HG03442 (cell line): Measurements from ENCODE around the gene IRF2BPL.

ENCODE experiments used
- ATAC-seq: cut with Tn5 transposase; IDR thresholded peaks from one replicate; pipeline ENCODE4 v1.9.1; 2021; ENCODE audit warnings: mild to moderate bottlenecking, moderate library complexity; ENCODE audit not compliant: unreplicated experiment

Gene IRF2BPL

DNA sequence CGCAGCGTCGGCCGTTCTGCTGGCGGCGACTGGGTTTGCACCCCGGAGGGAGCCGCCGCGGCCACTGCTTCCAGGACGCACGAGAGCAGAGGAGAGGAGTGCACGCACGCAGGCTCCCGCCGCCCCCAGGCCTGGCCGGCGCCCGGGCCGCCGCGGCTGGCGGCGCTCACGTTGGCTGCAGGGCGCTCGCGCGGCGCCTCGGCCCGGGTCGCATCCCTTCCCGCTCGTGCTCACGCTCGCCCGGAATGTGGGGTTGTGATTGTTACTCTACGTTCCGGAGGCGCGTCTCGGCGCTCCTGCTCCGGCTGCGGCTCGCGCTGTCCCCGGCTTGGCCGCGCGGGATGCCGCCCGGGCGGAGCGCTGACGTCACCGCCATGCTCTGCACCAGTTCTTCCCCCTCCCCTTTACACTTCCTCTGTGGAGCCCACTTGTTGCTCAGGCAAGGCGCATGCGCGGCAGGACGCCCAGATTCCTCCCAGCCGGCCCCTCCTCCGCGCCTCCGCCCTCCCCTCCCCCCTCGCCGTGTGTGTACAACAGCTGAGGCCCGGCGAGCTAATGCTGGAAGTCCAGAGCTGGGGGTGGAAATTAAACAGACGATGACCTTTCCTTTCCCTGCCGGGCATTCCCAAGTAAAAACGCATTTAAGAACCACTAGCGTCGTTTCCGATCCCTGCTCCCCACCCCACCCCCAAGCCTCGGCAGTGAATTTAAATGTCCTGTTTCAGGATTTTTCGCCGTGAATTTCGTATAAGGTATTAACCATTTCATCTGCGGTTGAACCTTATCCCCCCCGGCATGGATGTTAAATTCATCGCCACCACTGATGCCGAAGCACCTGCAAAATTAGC is at the start of gene IRF2BPL:
TSS of gene IRF2BPL (minus strand) at position 325 of the 848 bp plus-strand sequence. CDS start 916 bp downstream, outside the sequence.
- peak; percentile 74 for ATAC-seq

DNA sequence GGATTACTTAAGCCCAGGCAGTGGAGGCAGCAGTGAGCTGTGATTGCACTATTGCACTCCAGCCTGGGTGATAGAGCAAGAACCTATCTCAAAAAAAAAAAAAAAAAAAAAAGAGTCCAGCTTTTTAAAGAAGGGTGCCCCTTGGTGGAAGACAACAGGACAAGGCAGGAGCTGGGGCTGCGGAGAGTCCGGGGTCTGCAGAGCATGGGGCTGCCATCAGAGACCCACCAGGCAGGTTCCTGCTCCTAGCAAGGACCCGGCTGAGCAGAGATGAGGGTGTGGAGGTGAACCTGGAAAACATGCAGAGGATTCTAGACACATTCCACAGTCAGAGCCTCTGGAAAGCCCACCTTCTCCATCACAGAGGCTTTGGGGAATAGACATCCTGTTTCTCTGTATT is 48.5 kb upstream of the IRF2BPL start:
- ATAC-seq, result no peak

DNA sequence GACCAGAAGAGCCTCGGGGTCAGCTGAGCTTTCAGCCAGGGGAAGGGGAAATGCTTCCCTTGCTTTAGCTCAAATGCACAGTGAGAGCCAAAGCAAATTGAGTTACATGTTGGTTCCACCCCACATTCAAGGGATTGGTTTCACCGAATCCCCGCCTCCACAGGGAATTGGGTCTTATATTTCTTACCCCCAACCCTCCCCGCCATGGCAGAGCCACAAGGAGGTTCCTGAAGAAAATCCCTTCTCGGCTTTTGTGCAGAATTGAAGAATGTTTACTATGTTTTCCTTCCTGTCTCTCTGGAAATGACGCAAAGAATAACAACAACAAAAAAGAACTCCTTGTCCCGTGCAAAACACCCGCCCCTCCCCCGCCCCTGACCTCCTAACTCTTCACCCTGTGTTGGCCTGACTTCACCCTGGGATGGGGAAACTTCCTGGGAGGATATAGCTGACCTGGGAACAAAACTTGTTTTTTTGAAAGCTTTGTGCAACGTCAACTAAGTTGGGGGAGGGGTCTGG is 47.7 kb upstream of the IRF2BPL start:
- ATAC-seq, result no peak

DNA sequence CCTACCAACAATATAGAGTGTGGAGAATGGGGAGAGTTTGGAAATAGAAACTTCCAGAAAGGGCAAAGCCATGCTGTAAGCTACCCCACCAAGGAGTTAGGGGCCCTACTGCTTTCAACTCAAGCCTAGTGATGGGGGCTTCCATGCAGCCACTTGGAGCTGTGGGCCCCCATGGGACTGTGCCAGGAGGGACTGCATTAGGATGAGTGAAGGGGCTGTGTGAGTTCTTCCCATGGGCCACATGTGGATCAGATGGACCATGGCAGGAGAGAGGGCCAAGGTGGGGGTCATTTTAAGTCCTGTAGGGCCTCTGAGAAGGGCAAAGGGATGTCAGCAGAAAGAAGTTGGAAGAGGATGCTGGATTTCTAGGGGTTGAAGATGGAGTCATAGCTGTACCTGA is 46.5 kb upstream of the IRF2BPL start:
- no peak for ATAC-seq

- no peak for ATAC-seq
These were observed 43.5 kb upstream of the IRF2BPL start for GRCh38 chr14:77071938-77072388.

DNA sequence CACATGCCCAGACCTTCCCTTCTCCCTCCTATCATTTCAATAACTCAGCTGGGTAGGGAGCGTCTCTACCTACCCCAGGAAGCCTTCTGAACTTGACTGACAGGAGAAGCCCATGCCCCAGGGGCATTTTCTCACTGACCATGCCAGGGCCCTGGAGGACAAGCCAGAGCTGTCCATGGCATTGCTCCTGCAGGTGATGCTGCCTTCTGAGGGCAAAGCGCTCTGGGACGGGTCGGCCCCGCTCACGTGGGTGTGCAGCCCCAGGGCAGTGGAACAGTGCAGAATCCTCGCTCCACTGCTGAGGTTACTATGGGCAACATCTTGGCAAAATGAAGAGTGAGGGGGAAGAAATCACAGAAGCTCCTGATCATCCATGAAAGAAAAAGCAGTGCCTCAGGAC is 41.0 kb upstream of the IRF2BPL start:
- ATAC-seq, result no peak

GRCh38 chr14:77068517-77069200 is 40.2 kb upstream of the IRF2BPL start:
- ATAC-seq, result no peak

- no peak for ATAC-seq
These were observed 39.4 kb upstream of the IRF2BPL start for GRCh38 chr14:77067632-77068516.

GRCh38 chr14:77066578-77067172 is 38.2 kb upstream of the IRF2BPL start:
- no peak for ATAC-seq

DNA sequence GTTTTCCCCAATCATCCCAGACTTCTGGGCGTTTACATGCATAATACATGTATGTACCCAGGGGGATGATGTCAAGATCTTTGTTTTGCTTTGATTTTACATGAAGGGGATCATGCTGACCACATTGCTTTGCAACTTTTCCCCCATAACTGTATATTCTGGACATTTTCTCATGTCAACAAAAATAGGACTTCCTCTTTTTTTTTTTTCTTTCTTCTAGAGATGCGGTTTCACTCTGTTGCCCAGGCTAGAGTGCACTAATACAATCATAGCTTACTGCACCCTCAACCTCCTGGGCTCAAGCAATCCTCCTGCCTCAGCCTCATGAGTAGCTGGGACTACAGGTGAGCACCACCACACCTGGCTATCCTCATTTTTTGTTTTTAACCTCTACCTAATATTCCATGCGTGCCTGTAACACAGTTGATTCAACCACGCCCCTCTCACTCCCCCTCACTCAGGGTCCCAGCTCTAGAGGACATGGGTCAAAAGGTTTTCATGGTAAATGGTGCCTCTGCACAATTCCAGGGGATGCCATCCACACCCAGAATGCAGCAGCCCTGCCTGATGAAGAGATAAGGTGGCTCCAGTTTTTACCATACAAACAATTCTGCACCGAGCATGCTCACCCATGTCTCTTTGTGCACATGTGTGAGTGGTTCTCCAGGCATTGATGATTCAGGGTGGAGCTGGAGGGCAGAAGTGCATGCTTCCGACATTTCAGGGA is 37.5 kb upstream of the IRF2BPL start:
- ATAC-seq, result no peak

GRCh38 chr14:77064521-77065178 is 36.1 kb upstream of the IRF2BPL start:
- ATAC-seq, result no peak

DNA sequence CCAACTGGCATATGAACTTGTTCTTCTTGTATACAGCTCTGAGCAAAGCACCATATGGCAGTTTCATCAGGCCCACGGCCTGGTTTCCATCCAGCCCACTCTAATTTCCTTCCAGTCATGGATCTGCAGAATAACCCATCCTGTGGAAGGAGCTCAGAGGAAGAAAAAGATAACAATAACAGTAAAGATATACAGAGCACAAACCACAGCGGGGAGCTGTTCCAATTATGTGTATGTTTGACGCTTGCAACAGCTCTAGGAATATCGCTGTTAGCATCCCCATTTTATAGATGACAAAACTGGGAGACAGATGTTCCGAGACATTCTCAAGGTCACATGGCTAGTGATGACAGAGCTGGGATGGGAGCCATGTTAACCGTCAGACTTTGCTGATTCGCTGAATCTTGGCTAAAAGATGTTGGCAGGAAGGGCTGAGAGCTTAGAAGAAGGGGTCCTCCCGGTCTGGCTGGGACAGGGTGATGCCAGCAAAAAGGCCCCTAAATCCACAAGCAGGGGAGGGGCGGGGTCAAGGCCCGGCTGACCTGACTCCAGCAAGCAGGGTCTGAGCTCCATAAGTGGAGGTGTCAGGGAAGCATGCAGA is 35.2 kb upstream of the IRF2BPL start:
- no peak for ATAC-seq

GRCh38 chr14:77062261-77062660 is 33.8 kb upstream of the IRF2BPL start:
- ATAC-seq, result no peak

DNA sequence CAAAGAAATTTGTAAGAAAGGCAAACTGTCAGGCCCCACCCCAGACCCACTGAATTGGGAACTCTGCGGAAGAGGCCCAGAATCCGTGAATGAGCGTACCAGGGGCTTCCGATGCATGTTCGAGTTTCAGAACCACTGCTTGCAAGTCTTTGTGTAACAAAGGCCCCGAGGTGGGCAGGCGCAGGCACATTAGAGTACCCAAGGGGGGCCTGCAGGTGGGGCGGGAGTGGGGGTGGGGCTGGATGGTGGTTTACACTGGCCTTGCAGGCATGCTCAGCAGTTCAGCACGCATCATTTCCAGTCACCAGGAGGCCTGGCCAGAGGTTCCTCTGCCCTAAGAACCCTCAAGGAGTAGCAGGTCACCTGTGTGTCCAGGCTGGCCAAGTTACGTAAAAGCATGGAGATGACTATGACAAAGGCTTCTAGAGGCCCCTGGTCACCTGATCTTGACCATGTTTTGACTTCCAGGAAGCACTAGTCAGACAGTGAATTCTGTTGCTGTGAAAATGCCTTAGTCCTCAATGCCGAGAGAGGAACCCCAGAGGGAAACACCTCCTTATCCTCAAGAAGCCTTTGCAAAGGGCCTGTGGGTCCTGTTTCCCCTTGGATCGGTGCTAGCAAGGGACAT is 33.2 kb upstream of the IRF2BPL start:
- ATAC-seq, result no peak

DNA sequence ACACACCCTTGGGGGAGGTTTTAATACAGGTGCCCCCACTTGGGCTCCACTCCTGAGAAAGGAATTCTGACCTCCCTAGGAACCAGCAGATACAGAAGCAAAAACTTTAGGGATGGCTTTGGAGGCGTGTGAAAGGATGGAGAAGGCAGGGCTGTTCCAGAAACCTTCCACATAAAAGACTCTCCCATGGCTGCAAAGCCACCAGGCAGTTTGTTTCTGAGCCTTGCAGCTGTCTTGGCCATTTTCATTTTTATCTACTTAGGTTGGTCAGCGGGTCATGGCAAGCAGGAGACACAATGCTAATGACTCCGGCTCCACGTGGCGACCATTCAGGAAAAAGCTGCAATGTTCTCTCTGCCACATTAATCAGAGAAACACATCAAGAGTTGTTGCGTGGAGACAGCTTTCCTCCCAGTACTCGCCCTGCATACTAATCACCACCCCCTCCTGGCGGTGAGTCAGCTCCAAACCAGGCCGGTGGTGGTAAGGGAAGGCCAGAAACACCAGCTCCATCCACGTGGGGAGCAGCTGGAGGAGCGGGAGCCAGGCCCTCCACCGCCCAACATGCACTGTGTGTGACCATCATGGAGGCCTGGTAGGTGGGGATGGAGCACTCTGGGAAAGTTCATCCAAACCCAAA is 30.9 kb upstream of the IRF2BPL start:
- no peak for ATAC-seq

- ATAC-seq, result no peak
These were observed 30.3 kb upstream of the IRF2BPL start for GRCh38 chr14:77058785-77059184.

DNA sequence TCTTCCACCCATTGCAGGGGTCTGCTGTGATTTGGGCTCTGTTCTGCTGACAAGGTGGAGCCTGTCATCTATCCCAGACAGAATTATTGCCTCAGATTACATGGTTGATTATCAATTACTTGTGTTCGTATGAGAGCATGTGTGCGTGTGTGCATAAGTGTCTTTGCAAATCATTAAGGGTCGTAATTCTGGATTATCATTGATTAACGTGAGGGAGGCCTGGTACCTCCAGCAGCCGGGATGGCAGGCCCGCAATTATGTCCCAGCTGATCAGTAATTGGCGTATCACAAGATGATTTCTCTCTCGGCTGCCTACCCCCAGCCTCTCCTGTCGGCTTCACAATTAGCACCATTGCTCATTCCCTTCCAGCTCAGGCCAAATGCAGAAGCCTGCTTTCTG is 29.6 kb upstream of the IRF2BPL start:
- no peak for ATAC-seq

- ATAC-seq, result no peak
These were observed 27.5 kb upstream of the IRF2BPL start for GRCh38 chr14:77055981-77056380.
